ENCODE data around the gene CLN6. TPM values are rescaled to one million over a fixed set of nuclear protein-coding genes. Genes with fewer than 3 reads are reported as not detected.

Gene CLN6
- total RNA-seq, 1 donor from 2014 or later = 24.4 TPM

DNA sequence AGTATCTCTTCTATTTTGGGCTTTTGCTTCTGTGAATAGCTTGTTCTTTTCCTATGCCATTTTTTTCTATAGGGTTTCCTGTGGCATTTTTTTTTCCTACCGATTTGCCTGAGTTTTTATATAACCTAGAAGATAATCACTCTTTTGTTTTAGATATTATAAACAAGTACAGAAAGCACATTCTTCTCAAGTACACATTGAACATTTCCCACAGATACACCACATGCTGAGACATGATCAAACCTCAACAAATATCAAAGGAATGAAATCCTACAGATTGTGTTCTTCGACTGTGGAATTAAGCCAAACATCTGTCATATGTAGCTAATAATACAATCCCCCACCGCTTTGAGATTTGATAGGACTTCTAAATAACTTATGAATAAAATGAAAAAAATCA lies 38.9 kb upstream of the CLN6 start:
- Histone ChIP-seq H2AFZ (replicated peaks) (no peak overlapping the region), H3F3A (ENCODE audit: low read depth) (peaks cover 18% of the 10 kb centered on the region), H3K4me3 (no peak overlapping the region), H4K20me1 (ENCODE audit: low read depth) (no peaks in the 10 kb centered on the region), H3K36me3 (no peaks in the 10 kb centered on the region), H3K4me2 (no peak overlapping the region), H3K4me1 (peaks cover 11% of the 10 kb centered on the region), H3K27me3 (no peaks in the 10 kb centered on the region), H3K9me3 (ENCODE audit: low read depth) (no peaks in the 10 kb centered on the region), H3K27ac (no peak overlapping the region), H3K79me2 (ENCODE audit: low read depth) (no peaks in the 10 kb centered on the region), H3K9ac (no peak overlapping the region)
- DNase-seq (ENCODE audit: low spot score) = no peak
- Mint-ChIP-seq H3K9me3 (no peaks in the 10 kb centered on the region), H3K27me3 (ENCODE audit: insufficient read depth, low read depth) (peaks cover 5% of the 10 kb centered on the region), H3K4me1 (peaks cover 20% of the 10 kb centered on the region), H3K27ac (no peak overlapping the region), H3K4me3 (no peak overlapping the region), H3K36me3 (no peaks in the 10 kb centered on the region)
- TF ChIP-seq EZH2phosphoT487 (IDR thresholded peaks at IDR 0.05) (no peak), CTCF (IDR thresholded peaks at IDR 0.05) (no peak), EZH2 (IDR thresholded peaks at IDR 0.05) (no peak)

DNA sequence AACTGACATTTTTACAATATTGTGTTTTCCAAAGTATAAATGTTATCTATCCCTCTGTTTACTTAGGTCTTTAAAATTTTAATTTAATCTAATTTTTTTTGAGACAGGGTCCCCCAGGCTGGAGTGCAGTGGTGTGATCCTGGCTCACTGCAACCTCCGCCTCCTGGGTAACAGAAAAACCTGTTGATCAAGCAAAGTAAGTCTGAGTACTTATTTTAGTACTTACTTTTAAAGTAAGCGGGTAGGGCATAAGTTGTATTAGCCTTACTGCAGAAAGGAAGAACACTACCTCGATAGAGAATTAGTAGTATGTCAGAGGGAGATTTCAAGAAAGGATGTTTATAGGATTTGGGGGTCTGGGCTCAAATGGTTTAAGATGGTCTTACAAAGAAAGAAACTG lies 36.1 kb upstream of the CLN6 start:
- H3K27ac ChIP-seq = no peak overlapping the region
- no peak for TF ChIP-seq EZH2phosphoT487 (IDR thresholded peaks at IDR 0.05)
- TF ChIP-seq CTCF (IDR thresholded peaks at IDR 0.05) = no peak
- no peak for TF ChIP-seq EZH2 (IDR thresholded peaks at IDR 0.05)
- Mint-ChIP-seq H3K36me3 (no peaks in the 10 kb centered on the region), H3K27ac (no peak overlapping the region), H3K9me3 (no peaks in the 10 kb centered on the region), H3K27me3 (ENCODE audit: insufficient read depth, low read depth) (peaks cover 9% of the 10 kb centered on the region), H3K4me3 (no peak overlapping the region), H3K4me1 (peaks cover 5% of the 10 kb centered on the region)
- H3K4me3 ChIP-seq = no peak overlapping the region
- no peak overlapping the region for H3K4me2 ChIP-seq
- H3F3A ChIP-seq (ENCODE audit: low read depth) = peaks cover 18% of the 10 kb centered on the region
- no peaks in the 10 kb centered on the region for H4K20me1 ChIP-seq (ENCODE audit: low read depth)
- DNase-seq (ENCODE audit: low spot score) = no peak
- H3K9ac ChIP-seq = no peak overlapping the region
- no peaks in the 10 kb centered on the region for H3K9me3 ChIP-seq (ENCODE audit: low read depth)
- H3K27me3 ChIP-seq = no peaks in the 10 kb centered on the region
- no peaks in the 10 kb centered on the region for H3K79me2 ChIP-seq (ENCODE audit: low read depth)
- H3K36me3 ChIP-seq = no peaks in the 10 kb centered on the region
- H2AFZ ChIP-seq (replicated peaks) = no peak overlapping the region
- H3K4me1 ChIP-seq = no peaks in the 10 kb centered on the region

- H3K9me3 Mint-ChIP-seq = no peaks in the 10 kb centered on the region
- H3K27ac Mint-ChIP-seq = no peak overlapping the region
- no peak overlapping the region for H3K9ac ChIP-seq
- no peak overlapping the region for H3K4me3 ChIP-seq
- H3K36me3 Mint-ChIP-seq = no peaks in the 10 kb centered on the region
- H2AFZ ChIP-seq (replicated peaks) = no peak overlapping the region
- H3K27me3 Mint-ChIP-seq (ENCODE audit: insufficient read depth, low read depth) = peaks cover 9% of the 10 kb centered on the region
- H3K4me2 ChIP-seq = no peak overlapping the region
- DNase-seq (ENCODE audit: low spot score) = no peak
- no peak overlapping the region for H3K27ac ChIP-seq
- H4K20me1 ChIP-seq (ENCODE audit: low read depth) = no peaks in the 10 kb centered on the region
- no peaks in the 10 kb centered on the region for H3K4me1 ChIP-seq
- H3K79me2 ChIP-seq (ENCODE audit: low read depth) = no peaks in the 10 kb centered on the region
- no peaks in the 10 kb centered on the region for H3K9me3 ChIP-seq (ENCODE audit: low read depth)
- H3F3A ChIP-seq (ENCODE audit: low read depth) = peaks cover 18% of the 10 kb centered on the region
- no peak for TF ChIP-seq CTCF (IDR thresholded peaks at IDR 0.05)
- H3K36me3 ChIP-seq = no peaks in the 10 kb centered on the region
- H3K27me3 ChIP-seq = no peaks in the 10 kb centered on the region
- H3K4me3 Mint-ChIP-seq = no peak overlapping the region
- peaks cover 3% of the 10 kb centered on the region for H3K4me1 Mint-ChIP-seq
Observed at GRCh38 chr15:68265081-68265480, 35.6 kb upstream of the CLN6 start.

DNA sequence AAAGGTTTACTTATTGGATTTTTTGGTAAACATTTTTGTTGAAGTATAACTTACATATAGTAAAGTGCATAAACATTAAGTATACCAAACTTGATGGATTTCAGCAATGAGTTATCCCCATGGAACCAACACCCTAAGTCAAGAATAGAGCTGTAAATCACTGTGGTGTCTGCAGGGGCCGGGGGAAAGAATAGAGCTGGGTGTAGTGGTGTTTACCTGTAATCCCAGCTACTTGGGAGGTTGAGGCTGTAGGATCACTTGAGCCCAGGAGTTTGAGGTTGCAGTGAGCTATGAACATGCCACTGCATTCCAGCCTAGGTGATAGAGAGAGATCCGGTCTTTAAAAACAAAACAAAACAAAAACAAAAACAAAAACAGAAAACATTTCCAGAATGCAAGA lies 34.8 kb upstream of the CLN6 start:
- H3K27ac ChIP-seq = no peak overlapping the region
- Mint-ChIP-seq H3K4me1 (peaks cover 3% of the 10 kb centered on the region), H3K4me3 (no peak overlapping the region), H3K9me3 (no peaks in the 10 kb centered on the region), H3K27ac (no peak overlapping the region), H3K27me3 (ENCODE audit: insufficient read depth, low read depth) (peaks cover 9% of the 10 kb centered on the region), H3K36me3 (no peaks in the 10 kb centered on the region)
- H3F3A ChIP-seq (ENCODE audit: low read depth) = peaks cover 18% of the 10 kb centered on the region
- H3K4me2 ChIP-seq = no peak overlapping the region
- H3K79me2 ChIP-seq (ENCODE audit: low read depth) = no peaks in the 10 kb centered on the region
- no peaks in the 10 kb centered on the region for H3K9me3 ChIP-seq (ENCODE audit: low read depth)
- no peak overlapping the region for H3K4me3 ChIP-seq
- no peaks in the 10 kb centered on the region for H3K27me3 ChIP-seq
- no peaks in the 10 kb centered on the region for H4K20me1 ChIP-seq (ENCODE audit: low read depth)
- H3K36me3 ChIP-seq = no peaks in the 10 kb centered on the region
- H2AFZ ChIP-seq (replicated peaks) = no peak overlapping the region
- H3K9ac ChIP-seq = no peak overlapping the region
- no peak for TF ChIP-seq EZH2 (IDR thresholded peaks at IDR 0.05)
- no peak for TF ChIP-seq CTCF (IDR thresholded peaks at IDR 0.05)
- no peak for TF ChIP-seq EZH2phosphoT487 (IDR thresholded peaks at IDR 0.05)
- H3K4me1 ChIP-seq = no peaks in the 10 kb centered on the region
- DNase-seq (ENCODE audit: low spot score) = no peak
